HG02678 (cell line): ENCODE measurements around the gene CASP5.
"Not testable (repeated sequence)": the region's sequence is repeated elsewhere in the genome, so short reads cannot be mapped to it uniquely, and the experiment has no call there.

Experiments used
- ATAC-seq: cut with Tn5 transposase; IDR thresholded peaks from one replicate; pipeline ENCODE4 v1.9.1; 2021; ENCODE audit warnings: mild to moderate bottlenecking, moderate library complexity; ENCODE audit not compliant: unreplicated experiment

Gene CASP5

GRCh38 chr11:105033781-105034180, 10.8 kb upstream of the CASP5 start:
- no peak for ATAC-seq

DNA sequence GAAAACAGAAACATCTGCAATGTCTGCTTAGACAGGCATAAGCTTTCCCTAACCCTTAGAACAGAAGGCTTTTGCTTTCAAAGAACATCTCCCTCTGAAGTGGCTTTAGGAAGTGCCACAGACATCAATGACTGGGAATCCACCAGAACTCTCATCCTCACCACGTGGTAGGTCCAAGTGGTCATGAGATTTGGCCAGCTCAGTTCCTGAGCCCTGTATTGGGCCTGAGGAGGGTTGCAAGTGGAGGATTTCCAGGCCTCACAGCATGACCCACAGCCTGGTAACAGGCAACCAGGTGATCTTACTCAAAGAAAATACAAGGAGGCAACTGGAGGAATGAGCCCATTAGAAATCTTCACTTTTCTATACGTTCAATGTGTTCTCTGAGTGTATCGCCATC, 10.4 kb upstream of the CASP5 start:
- ATAC-seq, result no peak

DNA sequence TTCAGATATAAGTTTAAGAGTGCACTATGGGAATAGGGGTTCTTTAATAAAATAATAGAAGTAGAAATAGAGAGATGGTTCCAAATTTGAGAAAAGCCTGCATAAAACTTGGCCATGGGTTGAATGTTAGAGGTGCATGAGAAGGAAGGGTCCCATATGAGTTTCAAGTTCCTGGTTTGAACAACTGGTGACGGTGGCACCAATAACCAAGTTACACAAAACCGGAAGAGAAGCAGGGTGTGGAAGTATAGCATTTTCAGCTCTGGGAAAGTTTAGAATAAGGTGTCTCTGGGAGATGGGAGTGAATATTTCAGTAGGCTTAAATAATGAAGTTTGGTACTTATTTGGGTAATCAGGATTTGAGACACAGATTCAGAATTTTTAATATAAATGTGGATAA, 9.5 kb upstream of the CASP5 start:
- ATAC-seq, result no peak

DNA sequence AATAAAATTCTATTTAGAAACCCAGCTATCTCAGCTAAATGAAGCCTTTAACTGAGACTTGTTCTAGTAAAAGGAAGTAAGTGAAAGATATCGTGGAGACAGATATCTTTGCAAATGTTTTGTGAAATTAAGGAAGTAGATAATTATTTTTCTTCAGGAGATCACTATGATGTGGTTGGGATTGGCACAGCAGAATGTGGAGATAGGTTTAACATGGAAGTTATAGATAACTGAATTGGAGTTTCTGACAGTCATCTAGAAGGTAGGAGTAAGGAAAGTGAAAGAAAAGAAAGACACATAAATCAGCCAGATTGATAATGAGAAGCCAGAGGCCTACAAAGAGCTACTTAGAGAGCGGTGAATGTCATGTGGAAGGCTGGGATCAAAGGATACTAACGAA, 4.7 kb upstream of the CASP5 start:
- ATAC-seq, result no peak

- no peak for ATAC-seq
Measured at GRCh38 chr11:105024394-105024793, 1.4 kb upstream of the CASP5 start.

- no peak for ATAC-seq
Measured at GRCh38 chr11:105022527-105022926, 441 bp downstream of the CASP5 start.

- ATAC-seq, result no peak
Measured at GRCh38 chr11:105007463-105007862, 15.5 kb downstream of the CASP5 start.

DNA sequence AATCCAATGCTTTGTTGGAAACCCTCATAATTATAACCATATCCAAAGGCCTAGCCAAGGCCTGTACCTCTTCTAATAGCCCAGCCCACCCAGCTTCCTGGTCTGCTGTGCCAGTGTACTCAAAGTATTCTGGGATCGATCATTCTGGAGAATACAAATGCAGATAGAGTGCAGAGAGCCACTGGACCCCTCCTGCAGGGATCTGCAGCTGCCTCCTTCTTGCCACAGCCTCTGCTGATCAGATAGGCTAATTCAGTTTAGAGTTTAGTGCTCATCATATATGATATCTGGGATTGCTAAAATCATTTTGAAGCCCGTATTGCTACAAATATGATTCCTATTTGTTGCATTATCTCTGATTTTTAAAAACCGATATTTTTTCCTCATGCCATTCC, 17.5 kb downstream of the CASP5 start:
- ATAC-seq, result no peak

DNA sequence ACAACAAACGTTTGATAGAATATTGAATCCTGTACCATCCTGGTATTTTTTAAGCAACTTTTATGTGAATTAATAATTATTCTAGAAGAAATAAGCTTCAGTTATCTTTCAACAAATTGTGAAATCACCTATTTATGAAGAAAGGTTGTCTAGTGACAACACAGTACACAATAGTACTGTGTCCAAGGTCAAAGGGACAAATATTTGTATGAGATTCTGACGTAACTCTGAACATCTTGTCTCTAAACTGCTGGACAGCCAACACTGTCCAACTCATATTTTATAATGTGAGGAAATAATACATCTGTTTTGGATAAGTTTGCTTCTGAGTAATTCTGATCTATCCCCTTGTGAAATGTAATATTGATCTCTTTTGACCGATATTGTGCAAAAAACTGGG, 18.9 kb downstream of the CASP5 start:
- ATAC-seq, result no peak

- ATAC-seq, result no peak
Measured at GRCh38 chr11:105003151-105003550, 19.8 kb downstream of the CASP5 start.

- peak; percentile 85 for ATAC-seq
Measured at GRCh38 chr11:105000797-105001196, 22.2 kb downstream of the CASP5 start.

DNA sequence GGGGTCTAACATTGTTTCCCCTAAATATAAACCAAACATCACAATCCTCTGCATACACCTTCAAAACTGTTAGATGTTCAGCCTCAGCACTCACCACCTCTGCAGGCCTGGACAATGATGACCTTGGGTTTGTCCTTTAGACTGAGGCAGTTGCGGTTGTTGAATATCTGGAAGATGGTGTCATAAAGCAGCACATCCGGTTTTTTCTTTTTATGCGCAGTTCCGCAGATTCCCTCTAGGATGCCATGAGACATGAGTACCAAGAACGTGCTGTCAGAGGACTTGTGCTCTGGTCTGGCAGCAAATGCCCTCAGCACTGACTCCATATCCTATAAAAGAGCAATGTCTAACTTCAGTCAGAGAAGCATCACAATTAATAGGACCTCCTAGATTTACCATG, 22.8 kb downstream of the CASP5 start:
- ATAC-seq, result no peak

- ATAC-seq, result no peak
Measured at GRCh38 chr11:104999721-105000120, 23.2 kb downstream of the CASP5 start.

- no peak for ATAC-seq
Measured at GRCh38 chr11:104997288-104997687, 25.7 kb downstream of the CASP5 start.

DNA sequence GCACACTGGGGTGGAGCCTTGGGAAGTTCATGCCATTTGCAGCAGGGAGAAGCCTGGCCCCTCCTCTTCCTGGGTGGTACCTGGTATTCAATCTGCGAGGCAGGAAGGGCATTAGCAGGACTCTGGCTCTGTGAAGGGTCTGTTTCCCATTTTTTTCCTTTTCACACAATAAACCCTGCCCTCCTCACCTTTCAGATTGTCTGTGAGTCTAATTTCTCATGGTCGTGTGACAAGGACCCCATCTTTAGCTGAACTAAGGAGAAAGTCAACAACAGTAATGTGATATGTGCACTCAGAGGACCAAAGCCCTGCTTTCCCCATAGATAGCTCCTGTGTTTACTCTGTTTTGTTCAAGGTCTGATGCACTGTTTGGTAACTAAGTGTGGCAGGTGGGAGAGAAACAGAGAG, 28.0 kb downstream of the CASP5 start:
- ATAC-seq, result no peak

GRCh38 chr11:104992781-104993180, 30.2 kb downstream of the CASP5 start:
- ATAC-seq, result no peak

DNA sequence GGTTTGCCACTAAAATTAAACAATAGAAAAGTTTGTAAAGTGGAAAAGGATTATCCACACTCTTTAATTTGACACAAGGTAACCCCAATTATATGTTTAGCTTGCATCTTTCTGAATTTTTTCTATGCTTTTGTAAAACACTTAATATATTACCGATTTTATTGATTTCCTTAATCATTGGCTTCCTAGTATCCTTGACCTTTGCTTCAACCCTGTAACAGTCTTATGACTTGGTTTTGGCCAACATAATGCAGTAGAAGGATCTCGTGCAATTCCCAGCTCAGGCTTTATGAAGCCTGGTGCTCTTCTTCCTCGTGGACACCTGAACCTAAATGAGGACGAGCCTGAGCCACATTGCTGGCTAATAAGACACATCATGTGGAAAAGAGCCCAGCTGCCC, 31.0 kb downstream of the CASP5 start:
- no peak for ATAC-seq

- no peak for ATAC-seq
Measured at GRCh38 chr11:104984808-104985207, 38.2 kb downstream of the CASP5 start.

- ATAC-seq, result no peak
Measured at GRCh38 chr11:104979839-104980238, 43.1 kb downstream of the CASP5 start.

DNA sequence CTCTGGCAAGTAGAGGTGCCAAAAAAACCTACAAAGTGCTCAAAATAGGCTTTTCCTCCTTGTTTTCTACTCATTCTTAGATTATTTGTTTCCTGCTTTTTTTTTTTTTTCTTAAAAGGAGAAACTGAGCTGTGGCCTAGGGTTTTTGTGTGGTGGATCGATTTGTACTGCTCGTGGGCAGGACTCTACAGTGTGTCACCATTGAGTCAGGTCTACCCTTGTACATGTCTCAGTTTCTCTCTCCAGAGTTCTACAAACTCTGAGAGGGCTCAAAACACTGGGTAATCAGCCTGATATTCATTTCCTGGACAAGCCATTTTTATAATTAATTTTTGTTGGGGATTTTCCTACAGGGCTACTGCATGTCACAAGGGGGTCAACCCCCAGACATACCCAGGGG, 49.4 kb downstream of the CASP5 start:
- no peak for ATAC-seq

GRCh38 chr11:104972924-104973323, 50.0 kb downstream of the CASP5 start:
- not testable (repeated sequence) for ATAC-seq

DNA sequence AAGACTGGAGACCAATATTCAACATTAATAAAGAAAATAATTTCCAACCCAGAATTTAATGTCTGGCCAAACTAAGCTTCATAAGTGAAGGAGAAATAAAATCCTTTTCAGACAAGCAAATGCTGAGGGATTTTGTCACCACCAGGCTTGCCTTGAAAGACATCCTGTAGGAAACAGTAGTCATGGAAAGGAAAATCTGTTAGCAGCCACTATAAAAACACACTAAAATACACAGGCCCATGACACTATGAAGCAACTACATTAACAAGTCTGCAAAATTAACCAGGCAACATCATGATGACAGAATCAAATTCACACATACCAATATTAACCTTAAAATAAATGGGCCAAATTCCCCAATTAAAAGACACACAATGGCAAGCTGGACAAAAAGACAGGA, 52.2 kb downstream of the CASP5 start:
- no peak for ATAC-seq

GRCh38 chr11:104968856-104969776, 53.9 kb downstream of the CASP5 start:
- ATAC-seq, result no peak
